Osteocyte (in vitro differentiated cells): ENCODE measurements around the gene DEPDC7. TPM values are rescaled to one million over a fixed set of nuclear protein-coding genes. Genes with fewer than 3 reads are reported as not detected.

Source experiments
- DNase-seq: peaks from one replicate; pipeline ENCODE4 v3.0.0; 2021; ENCODE audit warnings: mixed read lengths; ENCODE audit not compliant: unreplicated experiment; ENCODE audit errors: extremely low spot score
- H3K27ac Mint-ChIP-seq: one replicate; pipeline ENCODE4 v1.8.0; 2021; ENCODE audit warnings: mild to moderate bottlenecking, mixed read lengths; ENCODE audit not compliant: unreplicated experiment
- H3K27me3 Mint-ChIP-seq: one replicate; pipeline ENCODE4 v1.8.0; 2021; ENCODE audit warnings: mixed read lengths; ENCODE audit not compliant: unreplicated experiment
- H3K36me3 Mint-ChIP-seq: one replicate; pipeline ENCODE4 v1.8.0; 2021; ENCODE audit warnings: mixed read lengths; ENCODE audit not compliant: unreplicated experiment
- H3K4me1 Mint-ChIP-seq: one replicate; pipeline ENCODE4 v1.8.0; 2021; ENCODE audit warnings: mixed read lengths; ENCODE audit not compliant: unreplicated experiment
- H3K4me3 Mint-ChIP-seq: one replicate; pipeline ENCODE4 v1.8.0; 2021; ENCODE audit warnings: mild to moderate bottlenecking, moderate library complexity, mixed read lengths; ENCODE audit not compliant: unreplicated experiment
- H3K9me3 Mint-ChIP-seq: one replicate; pipeline ENCODE4 v1.8.0; 2021; ENCODE audit warnings: mixed read lengths; ENCODE audit not compliant: unreplicated experiment
- total RNA-seq: library from RNA; stranded (reverse); gene quantifications from 2 replicates; pipeline ENCODE4 v1.2.1, GENCODE V29; 2021
- TF ChIP-seq, protein P1 (sequence below): fragments of 200-600 bp; sonication (generic); IDR thresholded peaks from 2 replicates; pipeline ENCODE4 v1.5.0; 2021; ENCODE audit warnings: antibody characterized with exemption, mild to moderate bottlenecking, moderate library complexity

The DEPDC7 gene
- total RNA-seq, 1 donor from 2014 or later, result 2.9 TPM

GRCh38 chr11:33057284-33057683, 41.6 kb downstream of the DEPDC7 start:
- Mint-ChIP-seq H3K4me3 (no peak overlapping the region), H3K36me3 (peaks cover 32% of the 10 kb centered on the region), H3K9me3 (no peaks in the 10 kb centered on the region), H3K27ac (no peak overlapping the region), H3K27me3 (no peaks in the 10 kb centered on the region), H3K4me1 (peaks cover 11% of the 10 kb centered on the region)
- DNase-seq, result no peak
- TF ChIP-seq, protein P1, sequence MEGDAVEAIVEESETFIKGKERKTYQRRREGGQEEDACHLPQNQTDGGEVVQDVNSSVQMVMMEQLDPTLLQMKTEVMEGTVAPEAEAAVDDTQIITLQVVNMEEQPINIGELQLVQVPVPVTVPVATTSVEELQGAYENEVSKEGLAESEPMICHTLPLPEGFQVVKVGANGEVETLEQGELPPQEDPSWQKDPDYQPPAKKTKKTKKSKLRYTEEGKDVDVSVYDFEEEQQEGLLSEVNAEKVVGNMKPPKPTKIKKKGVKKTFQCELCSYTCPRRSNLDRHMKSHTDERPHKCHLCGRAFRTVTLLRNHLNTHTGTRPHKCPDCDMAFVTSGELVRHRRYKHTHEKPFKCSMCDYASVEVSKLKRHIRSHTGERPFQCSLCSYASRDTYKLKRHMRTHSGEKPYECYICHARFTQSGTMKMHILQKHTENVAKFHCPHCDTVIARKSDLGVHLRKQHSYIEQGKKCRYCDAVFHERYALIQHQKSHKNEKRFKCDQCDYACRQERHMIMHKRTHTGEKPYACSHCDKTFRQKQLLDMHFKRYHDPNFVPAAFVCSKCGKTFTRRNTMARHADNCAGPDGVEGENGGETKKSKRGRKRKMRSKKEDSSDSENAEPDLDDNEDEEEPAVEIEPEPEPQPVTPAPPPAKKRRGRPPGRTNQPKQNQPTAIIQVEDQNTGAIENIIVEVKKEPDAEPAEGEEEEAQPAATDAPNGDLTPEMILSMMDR, result no peak

- DNase-seq, result no peak
- Mint-ChIP-seq H3K4me3 (no peak overlapping the region), H3K36me3 (peaks cover 36% of the 10 kb centered on the region), H3K27me3 (no peaks in the 10 kb centered on the region), H3K9me3 (no peaks in the 10 kb centered on the region), H3K4me1 (peaks cover 21% of the 10 kb centered on the region), H3K27ac (no peak overlapping the region)
- TF ChIP-seq, protein P1, result no peak
These were observed 43.8 kb downstream of the DEPDC7 start for GRCh38 chr11:33059331-33060007.

DNA sequence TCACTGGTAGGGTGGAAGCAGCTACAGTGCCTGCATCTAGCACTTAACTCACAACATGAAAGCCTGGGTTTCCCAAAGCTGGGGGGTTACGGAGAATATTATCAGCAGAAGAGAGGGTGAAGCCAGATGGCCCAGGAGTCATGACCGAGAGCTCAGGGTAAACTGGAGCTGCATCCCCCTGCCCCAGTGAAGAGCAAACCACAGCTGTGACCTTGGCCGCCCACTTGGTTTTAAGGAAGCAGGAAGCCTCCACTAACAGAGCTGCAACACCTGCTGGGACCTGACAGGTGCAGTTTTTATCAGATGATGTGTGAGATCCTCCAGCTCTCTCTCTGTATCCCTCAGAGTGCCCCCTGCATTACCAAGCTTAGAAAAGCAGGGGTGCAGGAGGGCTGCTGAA, 44.6 kb downstream of the DEPDC7 start:
- H3K4me1 Mint-ChIP-seq, result peaks cover 21% of the 10 kb centered on the region
- no peak overlapping the region for H3K27ac Mint-ChIP-seq

DNA sequence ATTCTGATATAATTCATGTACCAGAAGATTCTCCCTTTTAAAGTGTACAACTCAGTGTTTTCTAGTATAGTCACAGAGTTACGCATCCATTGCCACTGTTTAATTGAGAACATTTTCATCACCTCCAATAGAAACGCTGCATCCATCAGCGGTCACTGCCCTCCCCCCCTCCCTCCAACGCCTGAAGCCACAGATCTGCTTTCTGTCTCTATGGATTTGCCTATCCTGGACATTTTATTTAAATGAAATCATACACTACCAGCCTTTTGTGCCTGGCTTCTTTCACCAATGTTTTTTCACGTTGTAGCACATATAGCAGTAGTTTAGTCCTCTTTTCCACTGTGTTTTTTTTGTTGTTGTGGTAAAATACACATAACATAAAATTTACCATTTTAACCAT, 46.5 kb downstream of the DEPDC7 start:
- Mint-ChIP-seq H3K4me1 (peaks cover 21% of the 10 kb centered on the region), H3K36me3 (peaks cover 40% of the 10 kb centered on the region), H3K27ac (no peak overlapping the region)

More for the DNA sequence above, 44.6 kb downstream of the DEPDC7 start:
- peaks cover 31% of the 10 kb centered on the region for H3K36me3 Mint-ChIP-seq
- TF ChIP-seq, protein P1, result no peak
- no peaks in the 10 kb centered on the region for H3K9me3 Mint-ChIP-seq
- H3K27me3 Mint-ChIP-seq, result no peaks in the 10 kb centered on the region
- no peak overlapping the region for H3K4me3 Mint-ChIP-seq
- DNase-seq, result no peak

GRCh38 chr11:33063326-33063881, 47.7 kb downstream of the DEPDC7 start:
- Mint-ChIP-seq H3K27me3 (no peaks in the 10 kb centered on the region), H3K9me3 (no peaks in the 10 kb centered on the region), H3K4me3 (no peak overlapping the region), H3K4me1 (peaks cover 21% of the 10 kb centered on the region), H3K27ac (peak overlapping the region; percentile 4), H3K36me3 (peaks cover 36% of the 10 kb centered on the region)
- DNase-seq, result no peak
- TF ChIP-seq, protein P1, result no peak

More for the DNA sequence above, 46.5 kb downstream of the DEPDC7 start:
- H3K9me3 Mint-ChIP-seq, result no peaks in the 10 kb centered on the region
- TF ChIP-seq, protein P1, result no peak
- H3K4me3 Mint-ChIP-seq, result no peak overlapping the region
- no peaks in the 10 kb centered on the region for H3K27me3 Mint-ChIP-seq
- no peak for DNase-seq
